Measurements from ENCODE around the gene ALKBH3.

Gene ALKBH3

DNA sequence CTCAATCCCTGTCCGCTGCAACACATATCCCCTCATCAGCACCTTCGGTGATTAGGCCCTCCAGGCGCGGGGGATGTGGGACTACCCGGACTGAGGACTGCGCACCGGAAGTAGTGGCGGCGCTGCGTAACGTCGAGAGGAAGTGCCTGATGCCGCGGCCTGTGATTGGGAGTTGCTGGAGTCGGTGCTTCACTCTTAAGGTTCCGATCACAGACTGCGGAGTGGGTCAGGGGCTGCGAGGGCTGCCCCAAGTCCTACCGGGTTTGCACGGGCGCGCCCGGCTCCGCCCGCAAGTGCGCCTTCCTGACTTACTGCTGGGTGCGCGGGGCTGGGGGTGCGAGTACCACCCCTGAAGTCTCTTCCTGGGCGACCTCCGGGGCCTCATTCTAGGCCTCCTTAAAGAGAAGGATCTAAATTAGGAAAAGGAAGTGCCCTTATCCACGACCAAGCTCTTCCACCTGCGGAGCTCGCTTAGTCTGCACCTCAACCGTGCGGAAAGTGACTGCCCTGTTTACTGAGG lies at the start of gene ALKBH3:
ALKBH3 (plus strand) TSS at position 192 of the 520 bp plus-strand sequence. CDS start 1,822 bp downstream, outside the sequence.
- DNase-seq: peak; percentile 88

DNA sequence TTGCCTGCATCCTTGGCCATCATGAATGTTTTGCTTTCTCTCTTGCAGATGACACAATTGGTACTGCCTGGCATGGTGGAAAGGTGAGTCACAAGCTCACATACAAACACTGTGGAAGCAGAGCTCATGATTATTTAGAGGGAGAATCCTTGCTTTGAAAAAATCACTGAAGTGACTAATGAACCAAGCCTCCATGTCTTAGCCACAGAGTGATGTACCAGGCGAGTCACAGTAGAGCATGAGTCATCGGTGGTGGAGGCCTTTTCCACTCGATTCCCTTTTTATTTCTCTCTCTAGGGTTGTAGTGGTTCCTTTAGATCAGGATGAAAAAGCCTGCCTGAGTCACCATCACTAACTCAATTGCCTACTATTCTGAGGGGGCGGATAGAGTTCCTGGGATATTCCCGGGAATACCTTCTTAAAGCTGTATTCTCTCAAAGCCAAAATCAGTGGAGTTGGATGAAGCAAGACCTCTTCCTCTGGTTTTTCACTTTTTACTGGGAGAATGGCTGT lies 49.6 kb upstream of the ALKBH3 start:
- DNase-seq: peak; percentile 99

DNA sequence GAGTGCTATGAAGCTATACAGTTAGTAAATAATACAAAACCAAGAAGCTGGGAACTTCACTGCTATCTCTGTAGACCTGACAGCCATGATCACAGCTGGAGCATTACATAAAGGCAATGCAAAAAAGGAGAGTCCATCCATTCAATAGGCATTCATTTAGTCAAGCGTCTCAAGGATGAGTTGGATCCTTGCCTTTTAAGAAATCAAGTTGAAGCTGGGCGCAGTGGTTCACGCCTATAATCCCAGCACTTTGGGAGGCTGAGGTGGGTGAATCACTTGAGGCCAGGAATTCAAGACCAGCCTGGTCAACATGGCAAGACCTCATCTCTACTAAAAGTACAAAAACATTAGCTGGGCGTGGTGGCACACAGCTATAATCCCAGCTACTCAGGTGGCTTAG lies 48.1 kb upstream of the ALKBH3 start:
- DNase-seq: peak; percentile 62

DNA sequence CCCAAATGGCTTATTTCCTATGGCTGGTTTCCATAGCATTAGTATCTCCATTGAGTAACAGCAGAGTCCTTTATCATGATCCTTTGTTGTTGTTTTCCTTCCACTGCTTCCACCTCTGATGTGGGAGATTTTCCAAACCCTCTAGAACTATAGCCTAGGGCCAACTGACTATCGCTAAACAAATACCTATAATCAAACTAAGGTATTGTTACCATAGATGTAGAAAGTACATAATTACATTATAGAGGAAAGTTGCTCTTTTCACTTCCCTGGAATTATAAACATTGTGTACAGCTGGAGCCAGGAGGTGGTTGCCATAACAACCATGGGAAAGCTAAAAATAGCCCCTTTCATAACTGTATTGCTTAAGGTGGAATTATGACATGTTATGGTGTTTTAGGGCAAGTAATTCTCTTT lies 47.0 kb upstream of the ALKBH3 start:
- peak; percentile 47 for DNase-seq

DNA sequence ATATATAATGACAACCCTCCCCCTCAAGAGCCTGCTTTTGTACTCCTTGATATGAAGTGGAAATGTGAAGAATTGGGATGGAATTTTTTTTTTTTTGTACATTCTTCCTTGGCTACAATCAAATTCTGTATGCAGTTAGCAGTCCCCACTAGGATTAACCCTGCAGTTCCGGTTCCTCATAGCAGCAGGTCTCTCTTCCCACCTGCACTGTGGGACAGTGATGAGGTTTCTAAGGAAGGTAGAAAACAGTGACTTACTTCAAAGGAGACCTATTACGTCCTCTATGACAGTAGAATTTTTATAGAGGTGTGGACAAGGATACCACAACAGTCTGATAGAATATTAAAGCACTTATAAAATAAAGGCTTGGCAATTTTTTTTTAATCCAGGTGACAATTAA lies 46.3 kb upstream of the ALKBH3 start:
- DNase-seq: no peak

DNA sequence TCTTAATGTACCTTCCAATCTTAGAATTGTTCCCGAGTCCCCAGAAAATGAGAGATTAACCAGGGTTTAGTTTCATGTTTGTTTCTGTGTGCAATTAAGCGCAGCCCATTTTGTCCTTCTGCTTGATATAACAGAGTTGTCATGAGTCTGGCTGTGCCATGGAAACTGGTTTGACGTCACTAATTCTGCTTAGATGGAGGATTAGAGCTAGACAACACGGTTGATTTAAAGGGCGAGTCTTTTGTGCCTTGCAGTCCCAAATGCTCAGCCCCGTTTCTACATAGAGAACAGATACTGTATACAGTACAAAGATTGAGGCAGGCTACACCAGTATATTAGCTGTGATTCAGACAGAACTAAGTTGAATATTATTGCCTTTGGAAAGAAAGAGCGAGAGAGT lies 45.5 kb upstream of the ALKBH3 start:
- no peak for DNase-seq

DNA sequence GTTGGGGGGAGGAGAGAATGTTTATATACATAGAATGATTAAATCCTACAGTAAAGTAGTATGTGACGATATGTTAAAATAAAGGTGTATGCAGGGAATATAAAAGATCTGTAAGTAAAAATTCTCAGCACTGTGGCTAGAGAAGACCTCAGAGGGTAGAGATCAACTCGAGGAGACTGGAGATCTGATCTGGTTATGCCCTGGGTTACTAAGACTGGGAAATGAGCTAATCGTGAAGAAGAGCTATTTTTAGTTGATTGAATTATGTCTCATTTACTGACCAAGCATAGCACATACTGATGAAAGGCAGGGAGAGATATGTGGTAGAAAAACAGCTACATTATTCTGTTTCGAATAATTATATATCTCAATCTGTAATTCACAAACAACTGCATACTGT lies 42.8 kb upstream of the ALKBH3 start:
- DNase-seq: no peak

DNA sequence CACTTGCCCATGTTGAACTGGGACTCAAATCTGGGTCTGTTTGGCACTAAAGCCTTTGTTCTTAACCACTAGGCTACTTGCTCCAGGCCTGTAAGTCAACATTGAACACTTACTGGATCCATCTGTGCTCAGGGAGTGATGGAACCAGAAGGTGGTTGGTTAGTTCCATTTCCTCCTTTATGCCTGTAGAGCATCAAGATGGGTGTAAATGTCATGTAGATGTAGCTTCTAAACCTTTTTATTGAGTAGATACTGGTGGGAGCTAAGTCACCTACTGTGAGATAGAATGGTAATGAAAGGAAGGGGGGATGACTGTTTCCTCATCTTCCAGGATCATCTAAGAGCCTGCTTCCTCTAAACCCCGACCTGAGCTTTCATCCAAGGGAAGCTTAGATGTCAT lies 38.6 kb upstream of the ALKBH3 start:
- DNase-seq: no peak

DNA sequence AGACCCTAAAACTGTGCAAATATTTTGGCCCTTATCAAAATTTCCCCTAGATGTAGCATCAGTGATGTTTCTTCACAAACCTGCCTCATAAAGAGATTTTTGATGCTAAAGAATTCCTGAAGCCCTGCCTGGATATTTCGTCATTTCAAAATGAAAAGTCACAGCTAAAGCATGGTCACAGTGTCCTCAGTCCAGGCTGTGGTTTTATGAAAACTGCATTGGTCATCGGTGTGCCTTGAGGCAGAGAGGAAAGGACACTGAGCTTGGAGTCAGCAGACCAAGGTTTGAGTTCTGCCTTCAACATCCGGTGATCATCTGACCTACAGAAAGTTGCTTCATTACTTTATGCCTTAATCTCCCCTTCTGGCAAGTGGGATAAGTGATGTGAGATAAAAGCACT lies 34.8 kb upstream of the ALKBH3 start:
- DNase-seq: no peak

DNA sequence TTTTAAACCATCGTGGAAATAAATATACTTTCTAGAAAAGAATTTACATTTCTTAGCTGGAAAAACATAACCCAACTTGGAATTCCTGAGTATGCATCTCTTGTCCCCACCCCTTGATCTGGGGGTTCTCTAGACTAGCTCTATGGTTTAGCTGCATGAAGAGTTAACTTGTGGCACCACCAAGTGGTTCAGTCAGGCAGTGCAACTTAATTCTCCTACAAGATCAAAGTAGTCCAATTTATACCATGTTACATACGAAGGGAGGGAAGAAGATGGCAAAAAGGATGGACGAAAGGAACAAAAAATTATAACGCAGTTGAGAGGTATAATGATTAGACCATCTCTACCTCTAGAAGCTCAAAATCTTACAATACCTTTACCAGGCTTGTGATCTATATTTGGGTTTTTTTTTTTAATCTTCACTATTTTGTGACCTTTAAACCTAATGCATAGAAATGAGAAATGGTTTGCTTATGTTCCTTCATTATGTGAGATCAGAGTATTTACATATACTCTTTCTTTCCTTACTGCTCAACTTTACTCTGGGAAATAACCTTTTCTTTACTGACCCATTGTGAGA lies 28.5 kb upstream of the ALKBH3 start:
- DNase-seq: peak; percentile 32

DNA sequence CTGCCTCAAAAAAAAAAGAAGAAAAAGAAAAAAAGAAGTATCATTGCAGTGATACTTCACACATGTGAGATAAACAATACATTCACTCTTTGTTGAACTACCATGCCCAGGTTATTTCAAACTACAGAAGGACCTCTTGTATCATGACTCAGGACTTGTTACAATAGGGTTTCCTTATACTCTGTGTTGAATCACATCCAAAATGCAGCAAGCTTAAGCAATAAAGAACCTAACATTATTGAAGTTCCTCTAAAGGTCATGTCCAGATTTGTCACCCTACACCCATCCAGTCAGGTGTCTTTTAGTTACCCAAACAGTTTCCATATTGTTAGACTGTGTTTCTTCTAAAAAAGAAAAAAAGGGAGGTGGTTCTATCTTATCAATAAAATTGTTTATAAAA lies 26.9 kb upstream of the ALKBH3 start:
- no peak for DNase-seq

DNA sequence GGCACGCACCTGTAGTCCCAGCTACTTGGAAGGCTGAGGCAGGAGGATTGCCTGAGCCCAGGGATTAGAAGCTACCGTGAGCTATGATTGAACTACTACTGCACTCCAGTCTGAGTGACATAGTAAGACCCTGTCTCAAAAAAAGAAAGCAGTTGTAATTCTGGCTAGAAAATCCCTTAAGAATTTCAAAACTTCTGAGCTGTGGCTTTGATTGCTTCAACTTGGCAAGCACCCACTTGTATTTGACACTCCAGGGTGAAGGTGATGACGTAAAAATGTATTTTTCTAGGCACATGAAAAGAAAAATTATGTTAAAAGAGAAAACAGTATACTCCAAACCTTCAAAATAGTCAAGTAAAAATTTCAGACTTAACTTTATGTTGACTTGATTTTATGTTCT lies 23.6 kb upstream of the ALKBH3 start:
- no peak for DNase-seq

DNA sequence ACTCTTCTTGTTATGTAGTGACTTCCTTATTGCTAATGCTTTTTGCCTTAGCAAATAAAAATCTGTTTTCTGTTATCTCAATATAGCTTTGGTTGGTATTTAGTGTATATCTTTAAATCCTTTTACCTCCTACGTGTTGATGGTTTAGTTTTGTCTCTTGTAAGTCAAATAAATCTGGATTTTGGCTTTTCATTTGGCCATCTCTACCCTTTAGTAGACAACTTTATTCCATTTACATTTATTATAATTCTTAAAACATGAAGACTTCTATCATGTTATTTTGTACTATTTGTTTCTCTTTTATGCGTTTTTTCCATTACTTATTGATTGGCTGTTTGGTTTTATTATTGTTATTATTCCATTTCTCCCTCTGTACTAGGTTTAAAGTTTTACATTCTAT lies 19.5 kb upstream of the ALKBH3 start:
- DNase-seq: no peak

DNA sequence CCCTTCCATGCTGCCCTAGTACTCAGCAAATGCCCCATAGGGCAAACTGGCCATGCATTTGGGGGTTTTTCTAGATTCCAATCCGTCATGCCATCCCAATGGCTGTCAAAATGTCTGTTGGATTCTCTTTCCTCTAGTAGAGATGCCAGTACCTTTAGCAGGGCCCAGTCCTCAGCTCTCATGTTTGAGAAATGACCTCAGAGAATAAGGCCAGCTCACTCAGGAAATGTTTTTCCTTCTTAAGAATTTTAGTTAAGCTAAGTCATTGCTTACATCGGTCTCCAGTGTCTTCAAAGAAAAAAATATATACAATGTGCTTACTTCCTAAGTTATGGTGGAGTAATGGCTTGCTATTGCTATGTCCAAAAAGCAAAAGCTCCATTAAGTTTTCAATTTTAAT lies 14.1 kb upstream of the ALKBH3 start:
- peak; percentile 69 for DNase-seq

DNA sequence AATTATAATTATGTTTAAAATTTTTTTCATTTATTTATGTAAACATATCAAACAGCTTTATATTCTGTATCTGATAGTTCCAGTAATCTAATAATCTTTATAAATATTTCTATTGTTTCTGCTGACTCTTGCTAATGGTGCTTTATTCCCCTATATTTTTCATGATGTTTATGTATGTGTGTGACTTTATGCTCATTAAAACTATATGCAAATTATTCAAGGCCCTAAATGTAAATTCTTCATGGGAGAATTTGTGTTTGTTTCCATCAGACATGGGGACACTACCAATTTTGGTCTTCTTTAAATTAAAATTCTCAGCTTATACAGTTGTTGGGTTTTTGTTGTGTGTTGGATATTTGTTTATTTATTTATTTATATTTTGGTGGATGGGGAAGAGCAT lies 13.7 kb upstream of the ALKBH3 start:
- DNase-seq: no peak

DNA sequence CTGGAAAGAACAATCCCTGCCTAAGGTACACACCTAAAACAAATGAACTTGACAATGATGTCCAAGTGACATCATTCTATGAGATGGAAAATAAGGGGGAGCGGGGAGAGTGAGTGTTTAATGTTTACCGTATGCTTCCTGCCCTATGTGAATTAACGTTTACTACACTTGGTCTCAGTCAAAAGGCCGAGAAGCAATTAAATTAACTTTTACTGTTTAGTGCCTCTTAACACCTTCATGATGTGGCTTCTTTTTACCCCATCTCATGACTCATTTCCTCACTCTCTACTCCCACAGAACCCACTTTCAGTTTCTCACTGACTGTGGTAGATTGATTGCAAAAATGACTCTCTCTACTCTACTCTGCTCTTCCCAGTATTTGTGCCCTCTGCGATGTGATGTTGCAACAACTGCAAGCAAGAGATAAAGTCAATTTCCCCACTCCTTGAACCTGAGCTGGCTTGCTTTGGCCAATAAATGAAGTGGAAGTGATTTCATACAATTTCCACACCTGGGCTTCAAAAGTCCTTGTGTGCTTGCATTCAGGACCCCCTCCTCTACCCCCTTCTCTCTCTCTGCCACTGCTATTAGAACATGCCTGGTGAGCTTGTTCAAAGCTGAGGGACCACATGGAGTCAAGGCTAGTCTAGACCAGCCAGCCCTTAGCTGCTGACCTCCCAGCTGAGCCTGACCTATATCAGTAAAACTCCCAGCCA lies 11.6 kb upstream of the ALKBH3 start:
- peak; percentile 92 for DNase-seq

DNA sequence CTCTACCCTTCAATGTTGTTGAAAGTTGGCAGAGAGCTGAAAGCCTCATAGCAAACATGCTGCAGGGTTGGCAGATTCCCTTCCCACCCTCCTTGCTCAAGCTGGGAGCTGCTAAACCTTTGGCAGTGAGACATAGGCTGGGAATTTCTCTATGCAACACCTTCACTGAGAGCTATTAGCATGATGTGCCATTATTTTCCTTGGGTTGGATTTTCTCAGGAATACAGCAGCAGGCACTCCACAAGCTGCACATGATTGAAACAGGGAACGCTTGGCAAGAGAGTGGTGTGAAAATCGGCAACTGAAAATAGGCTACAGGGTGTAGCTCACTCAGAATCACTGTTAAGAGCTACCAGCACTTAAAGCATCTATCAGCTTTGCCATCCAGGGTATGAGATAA lies 9.6 kb upstream of the ALKBH3 start:
- peak; percentile 65 for DNase-seq

DNA sequence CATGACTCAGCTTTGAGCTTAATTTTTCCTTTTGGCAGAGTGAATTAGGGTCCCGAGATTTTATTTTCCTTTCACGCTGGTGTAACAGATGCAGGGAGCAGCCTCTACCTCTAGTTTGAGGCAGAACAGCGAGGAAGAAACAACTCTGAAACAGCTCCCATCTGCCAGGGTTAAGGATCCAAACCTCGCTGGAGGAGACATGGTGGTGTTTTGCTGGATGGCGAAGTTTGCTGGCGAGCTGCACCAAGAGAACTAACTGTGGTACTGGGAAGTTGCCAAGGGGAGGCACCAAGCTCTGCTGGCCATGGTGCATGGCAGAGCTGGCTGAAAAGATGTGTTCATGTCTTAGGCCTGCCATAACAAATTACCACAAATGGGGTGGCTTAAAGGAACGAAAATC lies 7.6 kb upstream of the ALKBH3 start:
- DNase-seq: no peak

DNA sequence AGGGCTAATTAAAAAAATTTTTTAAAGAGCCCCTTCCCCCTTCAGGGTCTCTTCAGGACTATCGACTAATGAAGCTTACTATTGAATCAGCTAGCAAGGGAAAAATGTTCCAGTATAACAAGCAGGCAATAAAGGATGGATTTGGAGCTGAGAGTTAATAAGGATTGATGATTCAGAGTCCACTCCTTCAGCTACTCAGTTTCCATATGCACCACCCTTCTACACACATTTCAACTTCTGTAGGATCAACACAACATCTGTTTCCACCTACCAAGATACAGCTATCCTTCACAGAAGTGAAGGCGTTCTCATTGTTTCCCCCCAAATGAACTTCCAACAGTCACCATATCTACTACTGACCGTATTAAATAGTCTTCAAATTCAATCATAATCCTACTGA lies 6.6 kb upstream of the ALKBH3 start:
- DNase-seq: no peak

DNA sequence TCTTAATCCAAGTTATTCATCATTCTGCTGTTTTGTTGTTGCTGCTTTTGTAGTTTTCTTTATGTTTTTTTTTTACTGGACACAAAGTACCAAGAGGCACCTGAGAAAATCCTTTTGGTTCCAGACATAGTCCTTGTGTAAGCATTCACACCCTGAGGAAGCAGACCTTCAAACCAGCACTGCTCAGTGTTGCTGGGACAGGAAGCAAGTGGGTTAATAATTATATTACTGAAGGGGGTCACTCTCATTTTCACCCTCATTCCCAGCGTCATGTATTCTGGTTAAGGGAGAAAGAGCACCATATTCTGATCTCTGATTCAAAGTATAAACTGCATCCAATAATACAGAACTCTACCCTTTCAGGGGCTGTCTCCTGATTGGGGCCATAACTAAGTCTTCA lies 5.9 kb upstream of the ALKBH3 start:
- no peak for DNase-seq

DNA sequence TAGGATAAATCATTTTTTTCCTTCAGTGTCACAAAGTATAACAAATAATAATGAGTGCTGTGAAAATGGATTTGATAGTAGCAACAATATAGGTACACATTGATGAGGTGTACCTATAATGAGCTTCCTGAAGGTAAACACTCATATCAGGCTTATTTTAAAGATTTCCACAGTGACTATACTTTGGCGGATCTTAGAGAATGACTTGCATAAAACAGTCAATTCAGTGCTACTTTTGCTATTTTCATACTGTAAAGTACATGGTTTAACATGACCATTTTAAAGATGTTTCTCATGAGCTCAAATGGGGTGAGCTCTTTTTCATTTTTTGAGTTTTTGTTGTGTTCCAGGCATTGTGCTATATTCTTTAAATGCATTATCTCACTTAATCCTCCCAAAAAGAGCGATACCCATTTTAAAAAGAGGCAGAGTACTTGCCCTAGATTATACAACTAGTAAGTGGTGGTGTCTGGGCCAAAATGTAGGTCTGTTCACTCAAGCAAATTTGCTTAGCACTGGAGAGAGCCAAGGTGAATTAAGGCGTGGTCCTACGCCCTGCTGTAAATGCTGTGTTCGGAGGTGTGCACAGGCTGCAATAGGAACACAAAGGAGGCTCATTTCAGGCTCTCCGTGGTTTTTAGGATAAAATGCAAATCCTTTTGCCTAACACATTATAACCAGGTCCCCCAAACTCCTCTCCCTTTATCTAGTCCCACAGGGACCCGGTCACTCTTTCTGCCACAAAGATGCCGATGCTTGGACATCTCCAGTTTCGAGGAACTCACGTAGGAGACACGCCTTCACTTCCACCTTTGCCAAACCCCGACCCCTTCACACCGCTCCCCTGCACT lies 617 bp upstream of the ALKBH3 start:
- DNase-seq: no peak

DNA sequence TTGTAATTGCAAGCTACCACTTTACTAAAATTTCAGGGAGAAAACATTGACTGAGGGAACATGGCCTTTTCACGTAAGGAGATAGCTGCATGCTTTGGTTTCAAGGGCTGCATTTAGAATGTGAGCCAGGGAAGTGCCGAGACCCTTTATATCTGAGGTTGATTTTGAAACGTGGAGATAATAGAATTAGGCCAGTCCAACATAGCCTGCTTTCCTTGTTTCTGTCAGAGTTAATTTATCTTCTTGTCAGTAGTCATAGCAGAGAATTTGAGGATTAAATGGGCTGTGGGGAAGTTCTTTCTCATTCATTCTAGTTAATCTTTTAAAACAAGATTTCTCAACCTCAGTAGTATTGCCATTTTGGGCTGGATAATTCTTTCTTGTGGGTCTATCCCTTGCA lies 12.2 kb downstream of the ALKBH3 start:
- DNase-seq: no peak

DNA sequence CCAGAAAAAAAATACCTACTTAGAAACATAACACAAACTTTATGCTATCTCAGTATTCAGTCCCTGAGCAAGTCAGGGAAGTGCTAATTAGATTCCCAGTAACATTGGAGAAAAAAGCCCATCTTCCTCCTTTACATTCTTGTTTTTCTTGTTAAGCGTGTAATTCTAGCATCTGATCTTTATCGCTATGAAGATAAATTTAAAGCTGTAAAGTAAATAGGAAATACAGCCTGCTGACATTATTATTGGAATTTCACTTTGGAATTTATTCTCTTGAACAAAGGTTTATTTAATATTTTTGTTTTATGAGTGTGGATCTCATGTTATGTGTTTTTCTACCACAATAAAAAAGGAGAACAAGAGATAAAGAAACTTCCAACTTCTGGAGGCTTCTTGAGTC lies 13.9 kb downstream of the ALKBH3 start:
- no peak for DNase-seq

DNA sequence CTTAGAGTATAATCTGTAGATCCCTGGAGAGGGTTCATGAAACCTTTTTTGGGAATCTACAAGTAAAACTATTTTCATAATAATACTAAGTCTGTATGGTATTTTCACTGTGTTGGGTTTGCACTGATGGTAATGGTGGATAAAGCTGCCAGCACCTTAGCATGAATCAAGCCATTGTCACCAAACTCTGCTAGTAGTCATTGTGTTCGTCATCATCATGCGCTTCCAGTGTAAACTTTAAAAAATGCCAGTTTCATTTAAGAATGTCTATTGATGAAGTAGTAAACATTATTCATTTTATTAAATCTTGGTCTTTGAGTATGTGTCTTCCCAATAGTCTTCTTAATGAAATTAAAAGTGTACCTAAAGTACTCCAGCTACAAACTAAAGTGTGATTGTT lies 15.0 kb downstream of the ALKBH3 start:
- no peak for DNase-seq

All from NCI-H226 (cell line).